Heart left ventricle (tissue), 13 donors: ENCODE measurements around the gene ZFP64.

Experiments used
- POLR2A ChIP-seq, 2 donors: fragments of 450-650 bp; IDR thresholded peaks; one replicate each; pipeline ENCODE4 v1.6.1; 2017; ENCODE audit warnings: antibody characterized with exemption in 2 of 2, mild to moderate bottlenecking in 2 of 2, moderate library complexity in 2 of 2
- TF ChIP-seq, protein P1 (sequence below), 12 donors: fragments of 200-600 bp; sonication (generic) in 4 of 12; IDR thresholded peaks; one replicate each; pipeline versions ENCODE4 v1.5.0 to v1.8.0; 2018 to 2022; ENCODE audit warnings: antibody characterized with exemption in 12 of 12, mild to moderate bottlenecking in 5 of 12
- donor health status: ischemic (EF 13 %, LVEDD 7.1; RV severe dilation, severe dysfunction).
- donor health status: DM: no; HTN: yes; CAD: no.
- donor health status: DM: no; HTN: no; CAD: no.
- donor health status: ischemic (EF 25% LVEDD 6.9; RV normal size, moderate dysfunction).
- donor health status: ischemic (EF 25% LVEDD 5.7; RV mildly dilated, moderate dysfunction).
- donor health status: ischemic (EF 35%, LVEDD 5.7; RV mildly dilated, moderate dysfunction).
- donor health status: nonischemic (EF 11% LVEDD 7.7; RV severe dilation, severe dysfunction).
- donor health status: DM: yes; HTN: yes; CAD: no.
- donor health status: PGD.
- donor health status: ischemic (EF 29% LVEDD 5.4; RV normal size, mild dysfunction).
- donor health status: nonischemic (EF 23%, LVEDD 6.1; RV moderate dilation, normal function).

DNA sequence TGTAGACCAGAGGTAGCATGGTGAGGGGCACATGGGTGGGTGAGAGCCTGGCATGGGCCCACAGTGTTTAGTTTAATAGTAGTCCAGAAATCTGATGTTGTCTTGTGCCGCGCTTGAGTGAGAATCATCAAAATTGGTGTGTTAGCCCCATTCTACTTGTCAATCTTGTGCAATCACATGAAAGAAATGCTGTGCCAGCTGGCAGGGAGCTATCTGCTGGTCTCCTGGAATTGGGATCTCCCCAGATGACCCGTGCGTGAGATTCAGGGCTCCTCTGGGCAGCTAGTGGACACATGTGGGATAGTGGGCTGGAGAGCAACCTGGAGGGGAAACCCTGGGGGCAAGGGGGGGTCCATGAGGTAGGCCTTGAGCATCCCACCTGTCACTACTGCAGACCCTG is 43.5 kb upstream of the ZFP64 start:
- TF ChIP-seq, protein P1, sequence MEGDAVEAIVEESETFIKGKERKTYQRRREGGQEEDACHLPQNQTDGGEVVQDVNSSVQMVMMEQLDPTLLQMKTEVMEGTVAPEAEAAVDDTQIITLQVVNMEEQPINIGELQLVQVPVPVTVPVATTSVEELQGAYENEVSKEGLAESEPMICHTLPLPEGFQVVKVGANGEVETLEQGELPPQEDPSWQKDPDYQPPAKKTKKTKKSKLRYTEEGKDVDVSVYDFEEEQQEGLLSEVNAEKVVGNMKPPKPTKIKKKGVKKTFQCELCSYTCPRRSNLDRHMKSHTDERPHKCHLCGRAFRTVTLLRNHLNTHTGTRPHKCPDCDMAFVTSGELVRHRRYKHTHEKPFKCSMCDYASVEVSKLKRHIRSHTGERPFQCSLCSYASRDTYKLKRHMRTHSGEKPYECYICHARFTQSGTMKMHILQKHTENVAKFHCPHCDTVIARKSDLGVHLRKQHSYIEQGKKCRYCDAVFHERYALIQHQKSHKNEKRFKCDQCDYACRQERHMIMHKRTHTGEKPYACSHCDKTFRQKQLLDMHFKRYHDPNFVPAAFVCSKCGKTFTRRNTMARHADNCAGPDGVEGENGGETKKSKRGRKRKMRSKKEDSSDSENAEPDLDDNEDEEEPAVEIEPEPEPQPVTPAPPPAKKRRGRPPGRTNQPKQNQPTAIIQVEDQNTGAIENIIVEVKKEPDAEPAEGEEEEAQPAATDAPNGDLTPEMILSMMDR (IDR thresholded peaks at IDR 0.05): no peak
- no peak for TF ChIP-seq POLR2A (IDR thresholded peaks at IDR 0.05)
